ENCODE results near the gene PAPPA2. TPM values are rescaled to one million over a fixed set of nuclear protein-coding genes. Genes with fewer than 3 reads are reported as not detected.
A peak's percentile ranks its signal among the peaks of the same experiment; 100 is the strongest.

The PAPPA2 gene
- total and polyA plus RNA-seq, 8 donors: under 0.01 to 10.3 (median 0.29) TPM; not detected in 1

DNA sequence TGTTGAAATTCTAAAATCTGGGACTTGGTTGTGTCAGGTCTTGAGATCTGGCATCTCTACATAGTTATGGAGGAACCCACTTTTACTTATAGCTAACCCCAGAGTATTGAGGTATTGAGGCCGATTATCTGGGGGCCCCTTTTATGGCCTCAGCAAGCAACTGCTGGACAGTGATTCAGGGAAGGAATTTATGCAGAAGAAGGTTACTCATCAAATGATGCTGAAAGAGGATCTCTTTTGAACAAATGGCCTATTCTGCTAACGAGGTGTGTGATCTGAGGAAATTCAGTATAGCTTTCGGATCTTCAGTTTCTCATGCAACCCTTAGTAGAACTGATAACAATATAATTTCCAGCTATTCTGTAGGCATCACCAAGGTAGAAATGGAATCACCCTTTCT lies 239.9 kb downstream of the PAPPA2 start:
- intact Hi-C loops (cut with DNase I; ENCODE audit: low total_unique reads): no loop called here
- no peaks in the 10 kb centered on the region for H3K27me3 ChIP-seq
- no peaks in the 10 kb centered on the region for H3K9me3 ChIP-seq
- no peak for DNase-seq
- TF ChIP-seq POLR2A (IDR thresholded peaks at IDR 0.05): no peak
- H3K27ac ChIP-seq: no peak overlapping the region
- no peaks in the 10 kb centered on the region for H3K4me1 ChIP-seq
- H3K4me3 ChIP-seq: no peak overlapping the region
- no peaks in the 10 kb centered on the region for H3K36me3 ChIP-seq
- WGBS, 5 donors: 80 to 89% (median 82%) methylated on average over 3 of the region's 3 CpGs

DNA sequence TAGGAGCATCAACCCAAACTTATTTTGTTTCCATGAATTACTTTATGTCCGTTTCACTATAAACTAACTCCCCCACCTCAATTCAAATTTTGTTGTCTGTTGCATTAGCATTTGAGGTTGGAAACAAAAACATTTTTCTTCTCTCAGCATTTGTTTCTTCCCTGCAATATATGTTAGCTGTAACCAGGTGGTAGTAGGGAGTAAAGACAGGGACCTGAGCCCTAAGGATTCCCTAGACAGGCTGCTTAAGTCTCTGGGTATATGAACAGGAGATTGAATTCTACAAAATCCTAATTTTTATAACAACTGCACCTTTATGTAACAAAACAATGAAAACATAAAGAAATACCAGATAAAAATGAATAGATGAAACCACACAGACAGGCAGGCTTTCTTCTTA lies 242.6 kb downstream of the PAPPA2 start:
- no peak for TF ChIP-seq POLR2A (IDR thresholded peaks at IDR 0.05)
- no peak for TF ChIP-seq POLR2AphosphoS5 (IDR thresholded peaks at IDR 0.05)
- TF ChIP-seq CTCF (IDR thresholded peaks at IDR 0.05): no peak
- TF ChIP-seq EP300 (IDR thresholded peaks at IDR 0.05): no peak

GRCh38 chr1:176717066-176717750 lies 254.2 kb downstream of the PAPPA2 start:
- intact Hi-C loops (cut with DNase I; ENCODE audit: low total_unique reads): no loop called here
- TF ChIP-seq POLR2A (IDR thresholded peaks at IDR 0.05) (no peak), POLR2AphosphoS5 (IDR thresholded peaks at IDR 0.05) (no peak), EP300 (IDR thresholded peaks at IDR 0.05) (no peak), CTCF (IDR thresholded peaks at IDR 0.05) (no peak)
- H3K4me3 ChIP-seq: no peak overlapping the region
- H3K4me1 ChIP-seq: peaks cover 0 to 5% (median 0%) of the 10 kb centered on the region in 4 donors
- H3K27ac ChIP-seq: no peak overlapping the region
- no peaks in the 10 kb centered on the region for H3K27me3 ChIP-seq
- WGBS, 5 donors: 82 to 92% (median 87%) methylated on average over 2 of the region's 2 CpGs
- H3K9me3 ChIP-seq: no peaks in the 10 kb centered on the region
- DNase-seq: peak in 1 of 2 donors; percentile 18
- H3K36me3 ChIP-seq: no peaks in the 10 kb centered on the region

More for the DNA sequence above, 242.6 kb downstream of the PAPPA2 start:
- no peaks in the 10 kb centered on the region for H3K27me3 ChIP-seq
- no peaks in the 10 kb centered on the region for H3K4me1 ChIP-seq
- 48 to 75% (median 70%) methylated on average over 1 of the region's 1 CpG for WGBS, 5 donors
- intact Hi-C loops (cut with DNase I; ENCODE audit: low total_unique reads): no loop called here
- H3K9me3 ChIP-seq: no peaks in the 10 kb centered on the region
- DNase-seq: no peak
- no peak overlapping the region for H3K4me3 ChIP-seq
- no peaks in the 10 kb centered on the region for H3K36me3 ChIP-seq
- H3K27ac ChIP-seq: no peak overlapping the region

GRCh38 chr1:176719447-176719846 lies 256.5 kb downstream of the PAPPA2 start:
- no peak for TF ChIP-seq EP300 (IDR thresholded peaks at IDR 0.05)
- TF ChIP-seq CTCF (IDR thresholded peaks at IDR 0.05): no peak
- TF ChIP-seq POLR2AphosphoS5 (IDR thresholded peaks at IDR 0.05): no peak
- TF ChIP-seq POLR2A (IDR thresholded peaks at IDR 0.05): no peak
- peak in 1 of 2 donors; percentile 22 for DNase-seq
- intact Hi-C loops (cut with DNase I; ENCODE audit: low total_unique reads): no loop called here
- Histone ChIP-seq H3K27ac (no peak overlapping the region), H3K9me3 (no peaks in the 10 kb centered on the region), H3K36me3 (no peaks in the 10 kb centered on the region), H3K4me3 (no peak overlapping the region), H3K4me1 (peaks cover 0 to 5% (median 0%) of the 10 kb centered on the region in 4 donors), H3K27me3 (no peaks in the 10 kb centered on the region)
- 13 to 33% (median 23%) methylated on average over 4 of the region's 4 CpGs for WGBS, 5 donors

GRCh38 chr1:176720838-176721237 lies 257.9 kb downstream of the PAPPA2 start:
- no peak for DNase-seq
- H3K4me1 ChIP-seq: peaks cover 0 to 5% (median 0%) of the 10 kb centered on the region in 4 donors
- intact Hi-C loops (cut with DNase I; ENCODE audit: low total_unique reads): no loop called here
- no peaks in the 10 kb centered on the region for H3K36me3 ChIP-seq
- TF ChIP-seq CTCF (IDR thresholded peaks at IDR 0.05) (no peak), EP300 (IDR thresholded peaks at IDR 0.05) (no peak), POLR2AphosphoS5 (IDR thresholded peaks at IDR 0.05) (no peak), POLR2A (IDR thresholded peaks at IDR 0.05) (no peak)
- no peak overlapping the region for H3K27ac ChIP-seq
- no peak overlapping the region for H3K4me3 ChIP-seq
- 80 to 93% (median 88%) methylated on average over 1 of the region's 1 CpG for WGBS, 5 donors
- no peaks in the 10 kb centered on the region for H3K9me3 ChIP-seq
- H3K27me3 ChIP-seq: no peaks in the 10 kb centered on the region

Data from stomach (tissue), 9 donors.